ENCODE data around the gene KCNB1.

GRCh38 chr20:49372095-49372734, 110.3 kb downstream of the KCNB1 start:
- no peak for TF ChIP-seq CTCF (conservative IDR thresholded peaks at IDR 0.05)
- no peak for TF ChIP-seq ZFX (IDR thresholded peaks at IDR 0.05)
